Tibial nerve (tissue), 3 donors: ENCODE measurements around the gene ZFR.

ENCODE experiments used
- POLR2A ChIP-seq, 2 donors: fragments of 450-650 bp; IDR thresholded peaks; one replicate each; pipeline ENCODE4 v1.6.1; 2017; ENCODE audit warnings: antibody characterized with exemption in 2 of 2, mild to moderate bottlenecking in 2 of 2, moderate library complexity in 2 of 2
- TF ChIP-seq, protein P1 (sequence below), 5 experiments: fragments of 200-600 bp in 3 of 5; fragments of 450-650 bp in 2 of 5; sonication (generic) in 3 of 5; IDR thresholded peaks; one replicate each; pipeline ENCODE4 v1.5.1; 2016 to 2019; ENCODE audit warnings: antibody characterized with exemption in 5 of 5, mild to moderate bottlenecking in 3 of 5, moderate library complexity in 2 of 5

DNA sequence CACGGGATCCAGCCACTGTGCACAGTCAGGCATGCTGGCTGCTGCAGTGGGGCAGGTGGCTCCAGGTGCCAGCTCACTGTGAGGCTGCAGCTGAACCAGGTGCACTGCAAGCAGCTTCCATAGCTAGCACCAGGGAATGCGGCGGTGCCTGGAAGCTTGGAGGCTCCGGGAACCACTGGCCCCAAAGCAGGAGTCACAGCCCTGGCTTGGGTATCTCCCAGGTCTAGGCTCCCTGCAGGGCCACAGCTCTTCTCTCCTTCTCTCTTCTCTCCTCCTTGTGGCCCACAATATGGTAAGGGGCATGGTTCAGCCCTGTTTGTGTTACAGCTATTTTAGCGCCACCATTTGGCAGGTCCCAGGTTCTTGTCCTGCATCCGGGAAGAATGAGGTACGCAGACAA is 125.1 kb downstream of the ZFR start:
- TF ChIP-seq, protein P1, sequence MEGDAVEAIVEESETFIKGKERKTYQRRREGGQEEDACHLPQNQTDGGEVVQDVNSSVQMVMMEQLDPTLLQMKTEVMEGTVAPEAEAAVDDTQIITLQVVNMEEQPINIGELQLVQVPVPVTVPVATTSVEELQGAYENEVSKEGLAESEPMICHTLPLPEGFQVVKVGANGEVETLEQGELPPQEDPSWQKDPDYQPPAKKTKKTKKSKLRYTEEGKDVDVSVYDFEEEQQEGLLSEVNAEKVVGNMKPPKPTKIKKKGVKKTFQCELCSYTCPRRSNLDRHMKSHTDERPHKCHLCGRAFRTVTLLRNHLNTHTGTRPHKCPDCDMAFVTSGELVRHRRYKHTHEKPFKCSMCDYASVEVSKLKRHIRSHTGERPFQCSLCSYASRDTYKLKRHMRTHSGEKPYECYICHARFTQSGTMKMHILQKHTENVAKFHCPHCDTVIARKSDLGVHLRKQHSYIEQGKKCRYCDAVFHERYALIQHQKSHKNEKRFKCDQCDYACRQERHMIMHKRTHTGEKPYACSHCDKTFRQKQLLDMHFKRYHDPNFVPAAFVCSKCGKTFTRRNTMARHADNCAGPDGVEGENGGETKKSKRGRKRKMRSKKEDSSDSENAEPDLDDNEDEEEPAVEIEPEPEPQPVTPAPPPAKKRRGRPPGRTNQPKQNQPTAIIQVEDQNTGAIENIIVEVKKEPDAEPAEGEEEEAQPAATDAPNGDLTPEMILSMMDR (IDR thresholded peaks at IDR 0.05): no peak
- TF ChIP-seq POLR2A (IDR thresholded peaks at IDR 0.05): no peak
